Thyroid gland (tissue), 4 donors: ENCODE measurements around the gene YJEFN3.

Source experiments
- POLR2A ChIP-seq, 2 donors: fragments of 450-650 bp; IDR thresholded peaks; one replicate each; pipeline ENCODE4 v1.6.1; 2017; ENCODE audit warnings: antibody characterized with exemption in 2 of 2, mild to moderate bottlenecking in 2 of 2, moderate library complexity in 1 of 2
- TF ChIP-seq, protein P1 (sequence below), 6 experiments: fragments of 200-600 bp in 3 of 6; fragments of 450-650 bp in 3 of 6; sonication (generic) in 3 of 6; IDR thresholded peaks; one replicate each; pipeline ENCODE4 v1.5.1; 2016 to 2019; ENCODE audit warnings: antibody characterized with exemption in 6 of 6, mild to moderate bottlenecking in 2 of 6, inconsistent platforms in 1 of 6, moderate library complexity in 1 of 6

GRCh38 chr19:19480688-19481087 lies 48.0 kb upstream of the YJEFN3 start:
- no peak for TF ChIP-seq POLR2A (IDR thresholded peaks at IDR 0.05)
- TF ChIP-seq, protein P1, sequence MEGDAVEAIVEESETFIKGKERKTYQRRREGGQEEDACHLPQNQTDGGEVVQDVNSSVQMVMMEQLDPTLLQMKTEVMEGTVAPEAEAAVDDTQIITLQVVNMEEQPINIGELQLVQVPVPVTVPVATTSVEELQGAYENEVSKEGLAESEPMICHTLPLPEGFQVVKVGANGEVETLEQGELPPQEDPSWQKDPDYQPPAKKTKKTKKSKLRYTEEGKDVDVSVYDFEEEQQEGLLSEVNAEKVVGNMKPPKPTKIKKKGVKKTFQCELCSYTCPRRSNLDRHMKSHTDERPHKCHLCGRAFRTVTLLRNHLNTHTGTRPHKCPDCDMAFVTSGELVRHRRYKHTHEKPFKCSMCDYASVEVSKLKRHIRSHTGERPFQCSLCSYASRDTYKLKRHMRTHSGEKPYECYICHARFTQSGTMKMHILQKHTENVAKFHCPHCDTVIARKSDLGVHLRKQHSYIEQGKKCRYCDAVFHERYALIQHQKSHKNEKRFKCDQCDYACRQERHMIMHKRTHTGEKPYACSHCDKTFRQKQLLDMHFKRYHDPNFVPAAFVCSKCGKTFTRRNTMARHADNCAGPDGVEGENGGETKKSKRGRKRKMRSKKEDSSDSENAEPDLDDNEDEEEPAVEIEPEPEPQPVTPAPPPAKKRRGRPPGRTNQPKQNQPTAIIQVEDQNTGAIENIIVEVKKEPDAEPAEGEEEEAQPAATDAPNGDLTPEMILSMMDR (IDR thresholded peaks at IDR 0.05) = no peak
